GM12878 (cell line): Measurements from ENCODE around the gene RTN4RL1.

Source experiments
- CTCF ChIP-seq, 3 experiments: IDR thresholded peaks in 2 of 3; conservative IDR thresholded peaks in 1 of 3; 2 replicates each; pipeline ENCODE4 v1.5.1; 2011; ENCODE audit warnings: low read depth in 3 of 3, low read length in 3 of 3, mild to moderate bottlenecking in 3 of 3, control low read depth in 2 of 3, moderate library complexity in 2 of 3, inconsistent platforms in 1 of 3, mixed read lengths in 1 of 3; ENCODE audit not compliant: control insufficient read depth in 2 of 3, insufficient read depth in 1 of 3; ENCODE audit errors: extremely low read depth in 1 of 3
- EZH2 ChIP-seq: IDR thresholded peaks from 2 replicates; pipeline ENCODE4 v1.6.1; 2012; ENCODE audit warnings: low read depth, mild to moderate bottlenecking, control low read depth, inconsistent platforms, low read length, borderline replicate concordance; ENCODE audit not compliant: control insufficient read depth
- FOXM1 ChIP-seq: IDR thresholded peaks from 2 replicates; pipeline ENCODE4 v1.6.1; 2012; ENCODE audit warnings: low read depth, mild to moderate bottlenecking, inconsistent platforms, low read length, moderate library complexity
- MAX ChIP-seq: IDR thresholded peaks from 2 replicates; pipeline ENCODE4 v1.6.1; 2012; ENCODE audit warnings: low read depth, low read length, improper control_type of control experiment
- POLR2A ChIP-seq: IDR thresholded peaks from 2 replicates; pipeline ENCODE4 v1.6.1; 2011; ENCODE audit warnings: low read depth, mild to moderate bottlenecking, low read length
- POLR2AphosphoS5 ChIP-seq: IDR thresholded peaks from 2 replicates; pipeline ENCODE4 v1.6.1; 2011; ENCODE audit warnings: mild to moderate bottlenecking, low read length, inconsistent platforms
- SMC3 ChIP-seq: IDR thresholded peaks from 2 replicates; pipeline ENCODE4 v1.6.1; 2011; ENCODE audit warnings: low read length, improper control_type of control experiment, borderline replicate concordance
- YY1 ChIP-seq: IDR thresholded peaks from 2 replicates; pipeline ENCODE4 v1.6.1; 2011; ENCODE audit warnings: low read depth, mild to moderate bottlenecking, low read length
- ZBTB33 ChIP-seq: fragments of 450-650 bp; IDR thresholded peaks from 2 replicates; pipeline ENCODE4 v1.6.1; 2017; ENCODE audit warnings: mild to moderate bottlenecking

GRCh38 chr17:1963250-1963649 is 61.9 kb downstream of the RTN4RL1 start:
- TF ChIP-seq POLR2A = no peak
- TF ChIP-seq CTCF (IDR thresholded peaks at IDR 0.05 in 2 of 3, conservative IDR thresholded peaks at IDR 0.05 in 1 of 3; ENCODE audit: control insufficient read depth in 2 of 3, extremely low read depth in 1 of 3, insufficient read depth in 1 of 3, low read depth in 3 of 3, low read length in 3 of 3) = no peak
- no peak for TF ChIP-seq MAX
- no peak for TF ChIP-seq FOXM1
- no peak for TF ChIP-seq ZBTB33
- no peak for TF ChIP-seq YY1
- TF ChIP-seq EZH2 = no peak
- no peak for TF ChIP-seq POLR2AphosphoS5
- TF ChIP-seq SMC3 = no peak
